Gastrocnemius medialis (tissue), 4 donors: ENCODE data around the gene CEACAM4.

Source experiments
- CTCF ChIP-seq, 5 experiments: fragments of 450-650 bp in 3 of 5; fragments of 200-600 bp in 2 of 5; sonication (generic) in 2 of 5; IDR thresholded peaks in 4 of 5; conservative IDR thresholded peaks in 1 of 5; 1 replicate in 4 of 5; 2 replicates in 1 of 5; pipeline ENCODE4 v1.5.1; 2016 to 2019; ENCODE audit warnings: antibody characterized with exemption in 5 of 5, mild to moderate bottlenecking in 3 of 5, moderate library complexity in 3 of 5
- POLR2A ChIP-seq, 2 donors: fragments of 450-650 bp; IDR thresholded peaks; one replicate each; pipeline ENCODE4 v1.6.1; 2017; ENCODE audit warnings: antibody characterized with exemption in 2 of 2, mild to moderate bottlenecking in 2 of 2, moderate library complexity in 2 of 2

GRCh38 chr19:41604831-41605230, 22.0 kb downstream of the CEACAM4 start:
- no peak for TF ChIP-seq CTCF (IDR thresholded peaks at IDR 0.05 in 4 of 5, conservative IDR thresholded peaks at IDR 0.05 in 1 of 5)
- no peak for TF ChIP-seq POLR2A (IDR thresholded peaks at IDR 0.05)
